GM12878 (cell line): ENCODE measurements around the gene NOM1. TPM values are rescaled to one million over a fixed set of nuclear protein-coding genes. Genes with fewer than 3 reads are reported as not detected.
"Not testable (repeated sequence)": the region's sequence is repeated elsewhere in the genome, so short reads cannot be mapped to it uniquely, and the experiment has no call there.

ENCODE experiments used
- ATAC-seq: fragments of 200-7000 bp; cut with Tn5 transposase; 3 replicates; pipeline ENCODE4 v1.9.1; 2020; ENCODE audit warnings: mild to moderate bottlenecking, moderate library complexity
- BruUV-seq: library from RNA; stranded (reverse); fragments of 400-500 nt; replicated peaks from 2 replicates; lab custom pipeline; 2021; lab: Mats Ljungman, UMichigan
- CTCF ChIA-PET: fragments of 300-600 bp; sonication (Branson Sonifier 250); formaldehyde crosslinking; extraction: SDS; loops from one replicate; lab custom pipeline; 2021; ENCODE audit warnings: inconsistent platforms; lab: Yijun Ruan, JAX
- POLR2A ChIA-PET: fragments of 350-600 bp; formaldehyde crosslinking; extraction: SDS; loops from one replicate; lab custom pipeline; 2021; ENCODE audit warnings: inconsistent platforms; lab: Charles Lee
- RAD21 ChIA-PET: fragments of 300-600 bp; sonication (Branson Sonifier 250); formaldehyde crosslinking; loops from one replicate; lab custom pipeline; 2023; ENCODE audit warnings: antibody characterized with exemption; ENCODE audit not compliant: unreplicated experiment; lab: Charles Lee
- SMC1A ChIA-PET: fragments of 300-600 bp; sonication (Branson Sonifier 250); formaldehyde crosslinking; loops from one replicate; lab custom pipeline; 2023; ENCODE audit not compliant: unreplicated experiment, uncharacterized antibody; lab: Charles Lee
- DNase-seq: peaks from one replicate; pipeline ENCODE4 v3.0.0-alpha.2; 2011; ENCODE audit warnings: low read depth, low spot score
- FAIRE-seq: peaks from 3 replicates; lab custom pipeline; 2011; peaks lifted over from hg19 to GRCh38; lab: Jason Lieb, UNC
- H2AFZ ChIP-seq: 2 replicates; pipeline ENCODE4 v1.6.0; 2011; ENCODE audit warnings: low read depth, low read length, control low read depth; ENCODE audit not compliant: control insufficient read depth
- H3K27ac ChIP-seq: 2 replicates; pipeline ENCODE4 v1.5.1; 2011; ENCODE audit warnings: control low read depth; ENCODE audit not compliant: control insufficient read depth, insufficient read depth
- H3K27me3 ChIP-seq, 2 experiments: replicated peaks in 1 of 2; 2 replicates each; pipeline versions ENCODE4 v1.6.0 to v1.6.1; 2011; ENCODE audit warnings: low read length in 1 of 2; ENCODE audit not compliant: control insufficient read depth in 2 of 2, insufficient read depth in 2 of 2
- H3K36me3 ChIP-seq, 2 experiments: 2 replicates each; pipeline ENCODE4 v1.5.1; 2011; ENCODE audit warnings: low read length in 1 of 2; ENCODE audit not compliant: control insufficient read depth in 2 of 2, insufficient read depth in 2 of 2
- H3K4me1 ChIP-seq: 2 replicates; pipeline ENCODE4 v1.6.1; 2011; ENCODE audit warnings: mild to moderate bottlenecking, low read length, moderate library complexity, mixed read lengths; ENCODE audit not compliant: control insufficient read depth, insufficient read depth
- H3K4me2 ChIP-seq: 2 replicates; pipeline ENCODE4 v1.6.0; 2011; ENCODE audit warnings: control low read depth; ENCODE audit not compliant: control insufficient read depth, insufficient read depth
- H3K4me3 ChIP-seq: fragments of 200-600 bp; sonication (generic); 2 replicates; pipeline ENCODE4 v1.5.1; 2016
- H3K79me2 ChIP-seq: 2 replicates; pipeline ENCODE4 v1.6.0; 2011; ENCODE audit warnings: low read length; ENCODE audit not compliant: control insufficient read depth, insufficient read depth
- H3K9ac ChIP-seq: 2 replicates; pipeline ENCODE4 v1.8.0; 2011; ENCODE audit warnings: low read length, control low read depth, mixed read lengths; ENCODE audit not compliant: control insufficient read depth, insufficient read depth
- H3K9me3 ChIP-seq: replicated peaks from 3 replicates; pipeline ENCODE4 v1.5.1; 2011; ENCODE audit warnings: mild to moderate bottlenecking, low read length; ENCODE audit not compliant: control insufficient read depth, insufficient read depth
- H4K20me1 ChIP-seq: 2 replicates; pipeline ENCODE4 v1.6.0; 2011; ENCODE audit not compliant: control insufficient read depth, insufficient read depth
- BCLAF1 ChIP-seq: fragments of 450-650 bp; IDR thresholded peaks from 2 replicates; pipeline ENCODE4 v1.6.1; 2017; ENCODE audit warnings: antibody characterized with exemption, mild to moderate bottlenecking, moderate library complexity
- KLF5 ChIP-seq: fragments of 450-650 bp; IDR thresholded peaks from 2 replicates; pipeline ENCODE4 v1.6.1; 2014; ENCODE audit warnings: mild to moderate bottlenecking; ENCODE audit not compliant: partially characterized antibody
- MLLT1 ChIP-seq: fragments of 450-650 bp; IDR thresholded peaks from 2 replicates; pipeline ENCODE4 v1.6.1; 2016; ENCODE audit warnings: mild to moderate bottlenecking
- NFYA ChIP-seq: IDR thresholded peaks from 2 replicates; pipeline ENCODE4 v1.6.1; 2011; ENCODE audit warnings: low read depth, mild to moderate bottlenecking, low read length, improper control_type of control experiment, borderline replicate concordance
- NR2C1 ChIP-seq: fragments of 450-650 bp; IDR thresholded peaks from 2 replicates; pipeline ENCODE4 v1.6.1; 2017; ENCODE audit warnings: antibody characterized with exemption, mild to moderate bottlenecking, moderate library complexity
- POLR2AphosphoS5 ChIP-seq: IDR thresholded peaks from 2 replicates; pipeline ENCODE4 v1.6.1; 2011; ENCODE audit warnings: mild to moderate bottlenecking, low read length, inconsistent platforms
- ZNF622 ChIP-seq: fragments of 450-650 bp; IDR thresholded peaks from 2 replicates; pipeline ENCODE4 v1.6.1; 2017; ENCODE audit warnings: mild to moderate bottlenecking, inconsistent platforms
- WGBS: methylation state at CpG from one replicate; pipeline ENCODE4 v1.1.6; 2016; ENCODE audit warnings: low lambda C conversion rate; ENCODE audit not compliant: insufficient replicate concordance, insufficient coverage; ENCODE audit errors: missing lambda C conversion rate; 5-methylcytosine and 5-hydroxymethylcytosine counted together
- in situ Hi-C: fragments of 300-500 bp; cut with MboI; formaldehyde crosslinking; loops from 9 replicates; pipeline ENCODE4 v1.14.3; 2018; ENCODE audit warnings: mixed read lengths
- intact Hi-C: fragments of 100-400 bp; cut with micrococcal nuclease; formaldehyde crosslinking; loops from one replicate; pipeline ENCODE4 v1.14.2; 2022; ENCODE audit not compliant: unreplicated experiment
- polyA plus RNA-seq, 11 experiments: library from polyadenylated mRNA; depleted of rRNA in 4 of 11; unstranded in 6 of 11; stranded (reverse) in 5 of 11; fragments of >200 nt; fragmentation: Nextera tagmentation in 4 of 11; fragmentation: Illumina TruSeq in 1 of 11; extraction: Ambion mirVana in 4 of 11; extraction: Trizol in 1 of 11; gene quantifications; 1 replicate in 1 of 11; 2 replicates in 10 of 11; pipeline versions ENCODE4 v1.2.1 to v1.2.3, GENCODE V29; 2011 to 2016; ENCODE audit warnings: inconsistent platforms in 2 of 11, missing spikeins in 2 of 11, low read depth in 1 of 11
- total RNA-seq, 4 experiments: library from RNA; depleted of rRNA in 3 of 4; stranded (reverse); fragments of >200 nt in 3 of 4; fragmentation: Illumina TruSeq in 1 of 4; extraction: Trizol in 1 of 4; gene quantifications; 2 replicates each; pipeline versions ENCODE4 v1.2.1 to v1.2.3, GENCODE V29; 2013 to 2021

Gene NOM1
- total and polyA plus RNA-seq, 10 of the 15 experiments (the other 5 are each of a cell fraction or from before 2014, with no cell fraction given), result 2.9 to 21.3 (median 17.8) TPM

DNA sequence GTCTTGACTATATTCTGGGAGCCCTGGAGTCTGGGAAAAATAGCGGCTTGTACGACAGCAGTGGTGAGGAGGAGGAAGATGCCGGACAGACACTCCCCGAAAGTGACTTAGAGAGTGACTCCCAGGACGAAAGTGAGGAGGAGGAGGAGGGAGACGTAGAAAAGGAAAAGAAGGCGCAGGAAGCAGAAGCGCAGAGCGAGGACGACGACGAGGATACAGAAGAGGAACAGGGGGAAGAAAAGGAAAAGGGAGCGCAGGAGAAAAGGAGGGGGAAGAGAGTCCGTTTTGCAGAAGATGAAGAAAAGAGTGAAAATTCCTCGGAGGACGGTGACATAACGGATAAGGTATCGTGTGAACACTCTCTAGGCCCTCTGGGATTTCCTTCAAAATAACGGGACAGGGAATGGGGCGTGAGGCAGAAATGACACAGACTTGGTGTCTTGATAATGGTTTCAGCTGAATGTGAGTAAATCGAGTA, 908 bp downstream of the NOM1 start (continued):
- TF ChIP-seq BCLAF1 (no peak), MLLT1 (no peak), NR2C1 (no peak), NFYA (no peak), POLR2AphosphoS5 (no peak), ZNF622 (no peak), KLF5 (no peak)

- H2AFZ ChIP-seq, H3K9ac ChIP-seq, POLR2A ChIA-PET, H3K4me2 ChIP-seq, CTCF ChIA-PET, FAIRE-seq, ATAC-seq, H3K27ac ChIP-seq, in situ Hi-C loops, RAD21 ChIA-PET, DNase-seq, H3K4me3 ChIP-seq, H3K27me3 ChIP-seq, H3K9me3 ChIP-seq, H4K20me1 ChIP-seq, H3K4me1 ChIP-seq, SMC1A ChIA-PET, BruUV-seq, intact Hi-C loops: not testable (repeated sequence)
- H3K36me3 ChIP-seq, result peaks cover 20 to 24% of the 10 kb centered on the region in 2 experiments
- peaks cover 38% of the 10 kb centered on the region for H3K79me2 ChIP-seq
- 85% methylated on average over 11 of the region's 12 CpGs for WGBS
These were observed 3.7 kb downstream of the NOM1 start for GRCh38 chr7:156953215-156953614.
